IPS DF 4.7 (cell line): Measurements from ENCODE around the gene PKHD1.

Source experiments
- DNase-seq: peaks from one replicate; pipeline ENCODE4 v3.0.0-alpha.2; 2013; ENCODE audit warnings: low spot score; ENCODE audit errors: extremely low read depth

PKHD1 gene

GRCh38 chr6:51630011-51630410 is 457.4 kb downstream of the PKHD1 start:
- no peak for DNase-seq

GRCh38 chr6:51626391-51626790 is 461.0 kb downstream of the PKHD1 start:
- no peak for DNase-seq

GRCh38 chr6:51625566-51625965 is 461.8 kb downstream of the PKHD1 start:
- DNase-seq = no peak

- no peak for DNase-seq
Measured at GRCh38 chr6:51620971-51621370, 466.4 kb downstream of the PKHD1 start.

- DNase-seq = no peak
Measured at GRCh38 chr6:51619042-51619799, 468.2 kb downstream of the PKHD1 start.

- DNase-seq = no peak
Measured at GRCh38 chr6:51618563-51618962, 468.9 kb downstream of the PKHD1 start.

- no peak for DNase-seq
Measured at GRCh38 chr6:51617751-51618150, 469.7 kb downstream of the PKHD1 start.

- no peak for DNase-seq
Measured at GRCh38 chr6:51616243-51616642, 471.2 kb downstream of the PKHD1 start.

- no peak for DNase-seq
Measured at GRCh38 chr6:51614725-51615124, 472.7 kb downstream of the PKHD1 start.

GRCh38 chr6:51613558-51613957 is 473.9 kb downstream of the PKHD1 start:
- no peak for DNase-seq

- no peak for DNase-seq
Measured at GRCh38 chr6:51608932-51609331, 478.5 kb downstream of the PKHD1 start.

- no peak for DNase-seq
Measured at GRCh38 chr6:51608383-51608782, 479.0 kb downstream of the PKHD1 start.

- no peak for DNase-seq
Measured at GRCh38 chr6:51600514-51600913, 486.9 kb downstream of the PKHD1 start.

- no peak for DNase-seq
Measured at GRCh38 chr6:51598171-51598570, 489.2 kb downstream of the PKHD1 start.

GRCh38 chr6:51594981-51595380 is 492.4 kb downstream of the PKHD1 start:
- no peak for DNase-seq

- DNase-seq = no peak
Measured at GRCh38 chr6:51585264-51585663, 502.1 kb downstream of the PKHD1 start.

GRCh38 chr6:51584163-51584562 is 503.2 kb downstream of the PKHD1 start:
- DNase-seq = no peak

GRCh38 chr6:51578994-51579393 is 508.4 kb downstream of the PKHD1 start:
- no peak for DNase-seq

- no peak for DNase-seq
Measured at GRCh38 chr6:51578362-51578761, 509.1 kb downstream of the PKHD1 start.

GRCh38 chr6:51574040-51574439 is 513.4 kb downstream of the PKHD1 start:
- no peak for DNase-seq

GRCh38 chr6:51571168-51571567 is 516.2 kb downstream of the PKHD1 start:
- no peak for DNase-seq

- no peak for DNase-seq
Measured at GRCh38 chr6:51570168-51570921, 517.1 kb downstream of the PKHD1 start.

- DNase-seq = no peak
Measured at GRCh38 chr6:51569594-51569993, 517.8 kb downstream of the PKHD1 start.
